GM19438 (cell line): Measurements from ENCODE around the gene TMBIM6.
"Not testable (repeated sequence)": the region's sequence is repeated elsewhere in the genome, so short reads cannot be mapped to it uniquely, and the experiment has no call there.

Experiments
- ATAC-seq: cut with Tn5 transposase; IDR thresholded peaks from one replicate; pipeline ENCODE4 v1.9.1; 2021; ENCODE audit warnings: low read depth; ENCODE audit not compliant: unreplicated experiment

Gene TMBIM6

GRCh38 chr12:49773102-49773501 is 31.7 kb downstream of the TMBIM6 start:
- ATAC-seq, result not testable (repeated sequence)

- no peak for ATAC-seq
Measured at GRCh38 chr12:49776413-49776812, 35.1 kb downstream of the TMBIM6 start.

GRCh38 chr12:49776858-49777257 is 35.5 kb downstream of the TMBIM6 start:
- ATAC-seq, result no peak

GRCh38 chr12:49777341-49777740 is 36.0 kb downstream of the TMBIM6 start:
- no peak for ATAC-seq

GRCh38 chr12:49777800-49778748 is 36.7 kb downstream of the TMBIM6 start:
- no peak for ATAC-seq

GRCh38 chr12:49779581-49779980 is 38.2 kb downstream of the TMBIM6 start:
- ATAC-seq, result no peak

- ATAC-seq, result not testable (repeated sequence)
Measured at GRCh38 chr12:49780914-49781313, 39.6 kb downstream of the TMBIM6 start.

GRCh38 chr12:49783917-49784676 is 42.7 kb downstream of the TMBIM6 start:
- ATAC-seq, result no peak

GRCh38 chr12:49784756-49785409 is 43.5 kb downstream of the TMBIM6 start:
- ATAC-seq, result no peak

GRCh38 chr12:49787672-49788071 is 46.3 kb downstream of the TMBIM6 start:
- no peak for ATAC-seq

- no peak for ATAC-seq
Measured at GRCh38 chr12:49789992-49790391, 48.6 kb downstream of the TMBIM6 start.

- ATAC-seq, result no peak
Measured at GRCh38 chr12:49790741-49791555, 49.6 kb downstream of the TMBIM6 start.

- no peak for ATAC-seq
Measured at GRCh38 chr12:49791700-49792099, 50.3 kb downstream of the TMBIM6 start.

- no peak for ATAC-seq
Measured at GRCh38 chr12:49792181-49792970, 51.0 kb downstream of the TMBIM6 start.

- ATAC-seq, result no peak
Measured at GRCh38 chr12:49792976-49793580, 51.7 kb downstream of the TMBIM6 start.

GRCh38 chr12:49793620-49794019 is 52.3 kb downstream of the TMBIM6 start:
- no peak for ATAC-seq

GRCh38 chr12:49794021-49794420 is 52.7 kb downstream of the TMBIM6 start:
- ATAC-seq, result no peak

GRCh38 chr12:49794811-49795653 is 53.7 kb downstream of the TMBIM6 start:
- no peak for ATAC-seq
